Measurements from ENCODE around the gene CRYBG3.

CRYBG3 gene

DNA sequence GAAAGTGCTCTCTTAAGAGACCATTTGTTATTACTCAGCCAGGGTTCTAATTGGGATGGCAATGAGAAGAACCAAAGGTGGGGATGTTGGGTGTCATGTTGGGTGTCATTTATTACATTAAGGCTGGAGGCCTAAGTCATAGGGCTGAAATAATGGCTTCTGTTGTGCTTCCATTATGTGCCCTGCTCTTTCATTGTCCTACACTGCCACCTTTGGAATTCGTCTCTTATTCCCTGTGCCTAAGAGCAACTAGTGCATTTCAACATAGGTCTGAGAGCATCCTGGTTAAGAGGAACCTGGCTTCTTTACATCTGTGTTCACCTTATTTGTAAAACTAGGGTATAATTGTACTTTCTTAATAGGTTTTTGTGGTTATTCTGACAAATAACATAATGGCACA lies 118.2 kb downstream of the CRYBG3 start:
- no peaks in the 10 kb centered on the region for H3K9me3 ChIP-seq (ENCODE audit: insufficient read depth, low read length)
- peaks cover 39% of the 10 kb centered on the region for H3K36me3 ChIP-seq (ENCODE audit: insufficient read depth, insufficient read length, low read length)
- no peak for TF ChIP-seq SUZ12 (IDR thresholded peaks at IDR 0.05; ENCODE audit: extremely low read depth, insufficient read depth, insufficient read length)
- TF ChIP-seq YY1 (IDR thresholded peaks at IDR 0.05; ENCODE audit: insufficient read depth, insufficient read length) = no peak
- TF ChIP-seq ZNF274 (IDR thresholded peaks at IDR 0.05; ENCODE audit: low read depth, low read length) = no peak
- no peaks in the 10 kb centered on the region for H3K4me1 ChIP-seq (ENCODE audit: insufficient read depth, insufficient read length)
- no peak for DNase-seq (ENCODE audit: low read depth, low spot score)
- H3K9ac ChIP-seq (ENCODE audit: insufficient read length, low read depth) = no peak overlapping the region
- no peaks in the 10 kb centered on the region for H3K27me3 ChIP-seq (ENCODE audit: insufficient read depth, insufficient read length)
- no peak overlapping the region for H3K4me3 ChIP-seq (ENCODE audit: insufficient read length, low read depth)

DNA sequence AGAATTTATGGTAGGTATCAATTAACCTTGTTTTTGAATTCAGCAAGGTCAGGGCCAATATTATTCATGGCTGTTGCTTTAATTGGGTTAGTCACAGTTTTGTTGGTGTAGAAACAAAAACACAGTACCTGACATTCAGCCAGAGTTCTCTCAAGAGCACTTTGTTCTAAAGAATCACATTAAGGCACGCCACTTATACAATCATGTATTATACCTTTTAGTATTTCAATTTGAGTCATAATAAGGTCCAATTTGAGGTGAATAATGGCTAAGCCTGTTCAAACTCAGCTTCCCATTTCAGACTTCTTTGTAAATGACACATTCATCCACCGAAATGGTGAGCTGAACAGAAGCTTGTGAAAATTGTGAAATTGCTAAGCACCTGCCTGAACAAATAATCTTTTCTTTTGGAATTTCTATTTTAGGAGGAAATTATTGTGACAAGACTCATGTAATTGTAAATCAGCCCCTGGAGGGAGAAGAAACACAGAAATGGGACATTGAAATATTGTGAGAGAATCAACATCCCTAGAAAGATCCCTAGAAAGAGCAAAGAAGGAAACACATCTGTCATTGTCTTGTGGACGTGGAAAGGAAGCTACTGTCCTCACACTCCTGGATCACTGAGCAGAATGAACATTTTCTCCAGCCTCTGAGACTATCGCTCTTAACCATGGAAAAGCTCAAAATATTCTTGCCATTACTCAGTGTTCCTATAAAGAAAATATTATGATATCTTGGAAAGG lies 121.2 kb downstream of the CRYBG3 start:
- H3K36me3 ChIP-seq (ENCODE audit: insufficient read depth, insufficient read length, low read length) = peaks cover 64% of the 10 kb centered on the region
- no peak overlapping the region for H3K4me3 ChIP-seq (ENCODE audit: insufficient read length, low read depth)
- DNase-seq (ENCODE audit: low read depth, low spot score) = no peak
- no peak overlapping the region for H3K9ac ChIP-seq (ENCODE audit: insufficient read length, low read depth)
- no peaks in the 10 kb centered on the region for H3K4me1 ChIP-seq (ENCODE audit: insufficient read depth, insufficient read length)
- H3K27me3 ChIP-seq (ENCODE audit: insufficient read depth, insufficient read length) = no peaks in the 10 kb centered on the region
- no peaks in the 10 kb centered on the region for H3K9me3 ChIP-seq (ENCODE audit: insufficient read depth, low read length)
- no peak for TF ChIP-seq SUZ12 (IDR thresholded peaks at IDR 0.05; ENCODE audit: extremely low read depth, insufficient read depth, insufficient read length)
- no peak for TF ChIP-seq ZNF274 (IDR thresholded peaks at IDR 0.05; ENCODE audit: low read depth, low read length)
- no peak for TF ChIP-seq YY1 (IDR thresholded peaks at IDR 0.05; ENCODE audit: insufficient read depth, insufficient read length)

DNA sequence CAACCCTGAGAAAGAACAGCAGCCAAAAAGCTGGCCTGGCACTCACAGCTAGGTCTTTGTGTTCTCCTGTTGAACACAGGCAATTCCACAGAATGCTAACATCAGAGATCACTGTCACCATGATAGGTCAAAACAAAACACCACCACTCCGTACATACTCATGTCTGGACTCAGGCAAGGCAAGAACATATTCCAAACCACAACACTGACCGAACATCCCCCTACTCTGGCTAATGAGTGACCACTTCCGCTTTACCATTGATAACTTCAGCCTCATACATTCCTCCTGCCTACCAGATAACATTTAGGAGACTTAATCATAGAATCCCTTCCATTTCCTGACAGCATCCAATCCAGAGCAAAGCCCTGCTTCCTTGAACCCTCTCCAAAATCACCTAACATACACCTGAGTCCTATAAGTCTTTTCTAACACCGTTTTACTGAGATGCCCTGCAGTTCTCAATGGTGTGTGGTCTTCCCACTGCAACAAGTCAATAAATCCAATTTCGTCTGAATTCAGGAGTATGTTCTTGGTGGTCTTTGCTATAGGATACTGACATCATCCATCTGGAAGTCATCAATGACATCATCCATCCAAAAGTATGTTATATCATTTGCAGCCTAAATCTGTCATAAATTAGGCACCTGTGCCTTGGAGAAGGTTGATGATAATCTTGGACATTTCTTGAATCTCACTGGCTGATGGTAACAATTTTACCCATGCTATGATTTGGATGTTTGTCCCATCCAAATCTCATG lies 126.7 kb downstream of the CRYBG3 start:
- no peak overlapping the region for H3K4me3 ChIP-seq (ENCODE audit: insufficient read length, low read depth)
- no peak for DNase-seq (ENCODE audit: low read depth, low spot score)
- TF ChIP-seq YY1 (IDR thresholded peaks at IDR 0.05; ENCODE audit: insufficient read depth, insufficient read length) = no peak
- TF ChIP-seq ZNF274 (IDR thresholded peaks at IDR 0.05; ENCODE audit: low read depth, low read length) = no peak
- TF ChIP-seq SUZ12 (IDR thresholded peaks at IDR 0.05; ENCODE audit: extremely low read depth, insufficient read depth, insufficient read length) = no peak

DNA sequence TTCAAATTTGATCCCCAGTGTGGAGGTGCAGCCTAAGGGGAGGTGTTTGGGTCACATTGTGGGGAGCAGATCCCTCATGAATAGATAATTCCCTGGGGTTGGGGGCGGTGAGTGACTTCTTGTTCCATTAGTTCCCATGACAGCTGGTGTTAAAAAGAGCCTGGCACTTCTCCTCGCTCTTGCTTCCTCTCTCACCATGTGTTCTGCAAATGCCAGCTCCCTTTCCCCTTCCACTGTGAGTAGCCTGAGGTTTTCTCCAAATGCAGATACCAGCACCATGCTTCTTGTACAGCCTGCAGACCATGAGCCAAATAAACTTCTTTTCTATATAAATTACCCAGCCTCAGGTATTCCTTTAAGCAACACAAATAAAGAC lies 127.3 kb downstream of the CRYBG3 start:
- no peak overlapping the region for H3K4me3 ChIP-seq (ENCODE audit: insufficient read length, low read depth)
- no peaks in the 10 kb centered on the region for H3K9me3 ChIP-seq (ENCODE audit: insufficient read depth, low read length)
- peaks cover 90% of the 10 kb centered on the region for H3K36me3 ChIP-seq (ENCODE audit: insufficient read depth, insufficient read length, low read length)
- H3K9ac ChIP-seq (ENCODE audit: insufficient read length, low read depth) = no peak overlapping the region
- H3K27me3 ChIP-seq (ENCODE audit: insufficient read depth, insufficient read length) = no peaks in the 10 kb centered on the region
- DNase-seq (ENCODE audit: low read depth, low spot score) = no peak
- H3K4me1 ChIP-seq (ENCODE audit: insufficient read depth, insufficient read length) = no peaks in the 10 kb centered on the region
- no peak for TF ChIP-seq ZNF274 (IDR thresholded peaks at IDR 0.05; ENCODE audit: low read depth, low read length)
- no peak for TF ChIP-seq SUZ12 (IDR thresholded peaks at IDR 0.05; ENCODE audit: extremely low read depth, insufficient read depth, insufficient read length)
- TF ChIP-seq YY1 (IDR thresholded peaks at IDR 0.05; ENCODE audit: insufficient read depth, insufficient read length) = no peak

More for the DNA sequence above, 126.7 kb downstream of the CRYBG3 start:
- Histone ChIP-seq H3K4me1 (ENCODE audit: insufficient read depth, insufficient read length) (no peaks in the 10 kb centered on the region), H3K9me3 (ENCODE audit: insufficient read depth, low read length) (no peaks in the 10 kb centered on the region), H3K9ac (ENCODE audit: insufficient read length, low read depth) (no peak overlapping the region), H3K36me3 (ENCODE audit: insufficient read depth, insufficient read length, low read length) (peaks cover 90% of the 10 kb centered on the region), H3K27me3 (ENCODE audit: insufficient read depth, insufficient read length) (no peaks in the 10 kb centered on the region)

DNA sequence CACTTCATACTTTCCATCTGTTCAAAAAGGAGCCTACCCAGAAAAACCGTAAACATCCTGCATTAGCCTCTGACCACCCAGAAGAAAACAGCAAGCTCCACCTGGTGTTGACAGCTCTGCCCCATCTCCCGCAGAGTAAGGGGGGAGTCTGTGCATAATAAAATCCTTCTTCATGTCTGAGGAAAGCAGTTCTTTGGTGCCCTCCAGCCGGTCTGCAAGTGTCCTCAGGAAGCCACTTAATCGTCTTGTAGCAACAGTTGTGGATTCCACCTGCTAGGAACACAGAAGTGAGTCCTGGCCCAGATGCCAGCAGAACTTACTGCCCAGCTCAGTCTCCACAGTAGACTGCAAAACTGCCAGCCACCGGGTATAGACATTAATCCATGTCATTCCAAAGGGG lies 127.9 kb downstream of the CRYBG3 start:
- DNase-seq (ENCODE audit: low read depth, low spot score) = no peak
- no peak for TF ChIP-seq ZNF274 (IDR thresholded peaks at IDR 0.05; ENCODE audit: low read depth, low read length)
- Histone ChIP-seq H3K36me3 (ENCODE audit: insufficient read depth, insufficient read length, low read length) (peaks cover 92% of the 10 kb centered on the region), H3K9me3 (ENCODE audit: insufficient read depth, low read length) (no peaks in the 10 kb centered on the region), H3K4me1 (ENCODE audit: insufficient read depth, insufficient read length) (no peaks in the 10 kb centered on the region), H3K4me3 (ENCODE audit: insufficient read length, low read depth) (no peak overlapping the region), H3K27me3 (ENCODE audit: insufficient read depth, insufficient read length) (no peaks in the 10 kb centered on the region), H3K9ac (ENCODE audit: insufficient read length, low read depth) (no peak overlapping the region)

DNA sequence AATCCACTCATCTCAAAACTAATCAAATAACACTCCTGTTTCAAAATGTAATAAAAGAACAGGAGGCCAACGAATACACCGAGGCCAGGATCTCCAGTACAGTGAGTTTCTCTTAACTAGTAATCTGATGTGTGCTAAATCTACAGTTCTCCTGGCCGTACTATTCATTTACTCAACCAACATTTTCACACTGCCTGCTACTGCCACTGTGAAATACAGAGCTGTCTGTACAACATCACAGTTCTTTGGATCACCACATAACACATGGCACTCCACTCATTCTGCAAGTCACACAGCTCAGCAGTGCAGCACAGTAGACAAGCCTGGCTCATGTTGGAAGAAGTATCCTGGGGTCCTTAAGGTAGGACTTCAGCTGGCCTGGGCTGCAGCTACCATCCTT lies 128.5 kb downstream of the CRYBG3 start:
- Histone ChIP-seq H3K9me3 (ENCODE audit: insufficient read depth, low read length) (no peaks in the 10 kb centered on the region), H3K9ac (ENCODE audit: insufficient read length, low read depth) (no peak overlapping the region), H3K36me3 (ENCODE audit: insufficient read depth, insufficient read length, low read length) (peaks cover 92% of the 10 kb centered on the region), H3K4me3 (ENCODE audit: insufficient read length, low read depth) (no peak overlapping the region), H3K27me3 (ENCODE audit: insufficient read depth, insufficient read length) (no peaks in the 10 kb centered on the region), H3K4me1 (ENCODE audit: insufficient read depth, insufficient read length) (no peaks in the 10 kb centered on the region)
- DNase-seq (ENCODE audit: low read depth, low spot score) = no peak
- TF ChIP-seq YY1 (IDR thresholded peaks at IDR 0.05; ENCODE audit: insufficient read depth, insufficient read length) (no peak), SUZ12 (IDR thresholded peaks at IDR 0.05; ENCODE audit: extremely low read depth, insufficient read depth, insufficient read length) (no peak), ZNF274 (IDR thresholded peaks at IDR 0.05; ENCODE audit: low read depth, low read length) (no peak)

DNA sequence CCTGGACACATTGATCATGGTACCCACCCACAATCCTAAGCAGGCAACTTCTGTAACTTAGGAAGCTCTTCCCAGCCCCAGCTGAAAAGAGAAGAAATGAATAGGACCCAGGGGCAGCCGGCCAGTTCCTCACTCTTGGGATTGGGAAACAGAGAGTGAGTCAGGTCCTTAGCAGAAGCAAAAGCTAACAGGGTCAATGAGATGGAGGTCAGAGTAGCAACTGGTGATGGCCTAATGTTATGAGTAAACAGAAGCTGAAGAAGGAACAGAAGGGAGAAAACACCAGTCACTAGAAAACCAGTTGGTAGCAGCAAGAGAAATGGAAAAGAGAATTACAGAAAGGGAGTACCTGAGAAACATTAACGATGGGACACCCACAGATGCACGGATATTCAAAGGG lies 130.5 kb downstream of the CRYBG3 start:
- H3K36me3 ChIP-seq (ENCODE audit: insufficient read depth, insufficient read length, low read length) = peaks cover 84% of the 10 kb centered on the region
- DNase-seq (ENCODE audit: low read depth, low spot score) = no peak
- TF ChIP-seq ZNF274 (IDR thresholded peaks at IDR 0.05; ENCODE audit: low read depth, low read length) (no peak), YY1 (IDR thresholded peaks at IDR 0.05; ENCODE audit: insufficient read depth, insufficient read length) (no peak), SUZ12 (IDR thresholded peaks at IDR 0.05; ENCODE audit: extremely low read depth, insufficient read depth, insufficient read length) (no peak)

More for the DNA sequence above, 130.5 kb downstream of the CRYBG3 start:
- Histone ChIP-seq H3K4me3 (ENCODE audit: insufficient read length, low read depth) (no peak overlapping the region), H3K9ac (ENCODE audit: insufficient read length, low read depth) (no peak overlapping the region), H3K27me3 (ENCODE audit: insufficient read depth, insufficient read length) (no peaks in the 10 kb centered on the region), H3K4me1 (ENCODE audit: insufficient read depth, insufficient read length) (no peaks in the 10 kb centered on the region), H3K9me3 (ENCODE audit: insufficient read depth, low read length) (no peaks in the 10 kb centered on the region)

Measured in NT2/D1 (cell line).